Panc1 (cell line): Measurements from ENCODE around the gene SPO11. TPM values are rescaled to one million over a fixed set of nuclear protein-coding genes. Genes with fewer than 3 reads are reported as not detected.

Experiments used
- ATAC-seq: fragments of 200-7000 bp; cut with Tn5 transposase; 2 replicates; pipeline ENCODE4 v1.9.1; 2020; ENCODE audit warnings: mild to moderate bottlenecking, moderate library complexity
- BruUV-seq: library from RNA; stranded (reverse); fragments of 400-500 nt; replicated peaks from 2 replicates; lab custom pipeline; 2021; lab: Mats Ljungman, UMichigan
- CTCF ChIA-PET: fragments of 300-600 bp; sonication (Branson Sonifier 250); formaldehyde crosslinking; loops from one replicate; lab custom pipeline; 2022; ENCODE audit warnings: antibody characterized with exemption; lab: Charles Lee
- POLR2A ChIA-PET: fragments of 300-600 bp; sonication (Branson Sonifier 250); formaldehyde crosslinking; loops from one replicate; lab custom pipeline; 2022; ENCODE audit warnings: antibody characterized with exemption; lab: Charles Lee
- DNase-seq: peaks from one replicate; pipeline ENCODE4 v3.0.0-alpha.2; 2010; ENCODE audit warnings: low read depth, low spot score
- H3K27ac ChIP-seq: 2 replicates; pipeline ENCODE4 v1.5.1; 2011; ENCODE audit warnings: mild to moderate bottlenecking, low read length, inconsistent platforms
- H3K27me3 ChIP-seq: fragments of 200-500 bp; sonication (Bioruptor generic); 2 replicates; pipeline ENCODE4 v1.6.0; 2014; ENCODE audit warnings: low read length, inconsistent platforms; ENCODE audit not compliant: control insufficient read depth, insufficient read depth
- H3K36me3 ChIP-seq: fragments of 200-500 bp; sonication (Bioruptor generic); 2 replicates; pipeline ENCODE4 v1.5.1; 2014; ENCODE audit warnings: inconsistent platforms, mild to moderate bottlenecking, low read length, moderate library complexity; ENCODE audit not compliant: control insufficient read depth, insufficient read depth
- H3K4me1 ChIP-seq: 2 replicates; pipeline ENCODE4 v1.5.1; 2011; ENCODE audit warnings: inconsistent platforms, mild to moderate bottlenecking, low read length, moderate library complexity; ENCODE audit not compliant: control insufficient read depth, insufficient read depth
- H3K4me3 ChIP-seq, 2 experiments: 2 replicates each; pipeline ENCODE4 v1.5.1; 2011 to 2012; ENCODE audit warnings: low read depth in 2 of 2, low read length in 2 of 2, mild to moderate bottlenecking in 2 of 2, inconsistent platforms in 1 of 2, moderate library complexity in 1 of 2
- H3K9me3 ChIP-seq: fragments of 200-500 bp; sonication (Bioruptor generic); 2 replicates; pipeline ENCODE4 v1.5.1; 2014; ENCODE audit warnings: low read depth, mild to moderate bottlenecking, inconsistent platforms, low read length, moderate library complexity; ENCODE audit not compliant: control insufficient read depth, insufficient read depth
- POLR2AphosphoS5 ChIP-seq: IDR thresholded peaks from 2 replicates; pipeline ENCODE4 v1.6.1; 2012; ENCODE audit warnings: mild to moderate bottlenecking, low read depth, low read length, moderate library complexity
- SIN3A ChIP-seq: IDR thresholded peaks from 2 replicates; pipeline ENCODE4 v1.6.1; 2012; ENCODE audit warnings: low read depth, mild to moderate bottlenecking, low read length, moderate library complexity, borderline replicate concordance; ENCODE audit not compliant: insufficient read depth
- TCF7L2 ChIP-seq: IDR thresholded peaks from 2 replicates; pipeline ENCODE4 v1.6.1; 2011; ENCODE audit warnings: mild to moderate bottlenecking, low read depth, low read length, inconsistent platforms
- in situ Hi-C: cut with HindIII; loops from 2 replicates; pipeline ENCODE4 v1.10.0; 2016; ENCODE audit warnings: low sequenced_read_pairs, low pct_unique_long_range_greater_than_20kb
- intact Hi-C: fragments of 100-400 bp; cut with micrococcal nuclease; formaldehyde crosslinking; loops from one replicate; pipeline ENCODE4 v1.10.0; 2022; ENCODE audit not compliant: unreplicated experiment
- total RNA-seq: library from RNA; stranded (reverse); gene quantifications from one replicate; pipeline ENCODE4 v1.2.1, GENCODE V29; 2021; ENCODE audit not compliant: unreplicated experiment
- TF ChIP-seq, protein P1 (sequence below): fragments of 450-650 bp; IDR thresholded peaks from 2 replicates; pipeline ENCODE4 v1.5.1; 2017; ENCODE audit warnings: mild to moderate bottlenecking
- TF ChIP-seq, protein P2 (sequence below), 2 experiments: IDR thresholded peaks; 2 replicates each; pipeline ENCODE4 v1.6.1; 2011 to 2012; ENCODE audit warnings: low read depth in 2 of 2, control low read depth in 1 of 2, low read length in 1 of 2, mild to moderate bottlenecking in 1 of 2, moderate library complexity in 1 of 2; ENCODE audit not compliant: insufficient read depth in 1 of 2

SPO11 gene
- total RNA-seq, 1 experiment from 2014 or later: not detected

DNA sequence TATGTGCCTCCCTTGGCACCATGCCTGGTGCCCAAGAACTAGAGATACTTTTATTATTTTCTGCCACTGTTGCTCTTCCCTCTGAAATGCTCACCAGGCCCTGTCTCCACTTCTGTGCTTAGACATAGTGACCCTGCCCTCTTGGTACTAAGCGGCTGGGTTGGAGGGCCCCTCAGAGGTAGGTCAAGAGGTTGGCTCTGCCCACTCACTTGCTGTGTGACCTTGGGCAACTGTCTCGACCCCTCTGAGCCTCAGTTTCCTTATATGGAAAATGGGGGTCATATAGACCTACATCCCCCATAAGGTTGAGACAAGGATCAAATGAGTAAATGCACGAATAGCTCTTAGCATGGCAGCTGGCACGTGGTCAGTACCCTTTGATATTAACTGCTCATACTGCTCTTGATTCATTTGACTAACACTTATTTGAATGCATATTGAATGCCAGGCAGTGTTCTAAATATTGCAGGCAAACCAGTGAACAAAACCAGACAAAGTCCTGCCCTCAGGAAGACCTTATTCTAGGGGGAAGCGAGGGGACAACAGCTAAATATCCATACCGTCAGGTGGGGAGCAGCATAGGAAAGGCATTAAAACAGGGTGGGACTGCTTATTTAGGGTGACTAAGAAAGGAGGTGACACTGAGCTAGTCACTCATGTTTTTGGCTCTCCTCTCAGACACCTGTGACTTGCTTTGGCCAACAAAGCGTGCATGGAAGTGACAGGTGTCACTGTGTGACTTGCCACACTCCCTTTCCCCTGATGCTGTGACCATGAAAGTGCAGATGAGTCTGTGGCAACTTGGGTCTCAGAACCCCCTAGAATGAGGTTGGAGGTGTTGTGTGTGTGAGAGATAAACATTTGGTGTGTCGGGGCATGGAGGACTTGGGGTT, 14.3 kb upstream of the SPO11 start:
- DNase-seq (no peak), ATAC-seq (no peak)
- TF ChIP-seq TCF7L2 (no peak), SIN3A (no peak), POLR2AphosphoS5 (no peak)
- TF ChIP-seq, protein P1, sequence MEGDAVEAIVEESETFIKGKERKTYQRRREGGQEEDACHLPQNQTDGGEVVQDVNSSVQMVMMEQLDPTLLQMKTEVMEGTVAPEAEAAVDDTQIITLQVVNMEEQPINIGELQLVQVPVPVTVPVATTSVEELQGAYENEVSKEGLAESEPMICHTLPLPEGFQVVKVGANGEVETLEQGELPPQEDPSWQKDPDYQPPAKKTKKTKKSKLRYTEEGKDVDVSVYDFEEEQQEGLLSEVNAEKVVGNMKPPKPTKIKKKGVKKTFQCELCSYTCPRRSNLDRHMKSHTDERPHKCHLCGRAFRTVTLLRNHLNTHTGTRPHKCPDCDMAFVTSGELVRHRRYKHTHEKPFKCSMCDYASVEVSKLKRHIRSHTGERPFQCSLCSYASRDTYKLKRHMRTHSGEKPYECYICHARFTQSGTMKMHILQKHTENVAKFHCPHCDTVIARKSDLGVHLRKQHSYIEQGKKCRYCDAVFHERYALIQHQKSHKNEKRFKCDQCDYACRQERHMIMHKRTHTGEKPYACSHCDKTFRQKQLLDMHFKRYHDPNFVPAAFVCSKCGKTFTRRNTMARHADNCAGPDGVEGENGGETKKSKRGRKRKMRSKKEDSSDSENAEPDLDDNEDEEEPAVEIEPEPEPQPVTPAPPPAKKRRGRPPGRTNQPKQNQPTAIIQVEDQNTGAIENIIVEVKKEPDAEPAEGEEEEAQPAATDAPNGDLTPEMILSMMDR: no peak
- TF ChIP-seq, protein P2, sequence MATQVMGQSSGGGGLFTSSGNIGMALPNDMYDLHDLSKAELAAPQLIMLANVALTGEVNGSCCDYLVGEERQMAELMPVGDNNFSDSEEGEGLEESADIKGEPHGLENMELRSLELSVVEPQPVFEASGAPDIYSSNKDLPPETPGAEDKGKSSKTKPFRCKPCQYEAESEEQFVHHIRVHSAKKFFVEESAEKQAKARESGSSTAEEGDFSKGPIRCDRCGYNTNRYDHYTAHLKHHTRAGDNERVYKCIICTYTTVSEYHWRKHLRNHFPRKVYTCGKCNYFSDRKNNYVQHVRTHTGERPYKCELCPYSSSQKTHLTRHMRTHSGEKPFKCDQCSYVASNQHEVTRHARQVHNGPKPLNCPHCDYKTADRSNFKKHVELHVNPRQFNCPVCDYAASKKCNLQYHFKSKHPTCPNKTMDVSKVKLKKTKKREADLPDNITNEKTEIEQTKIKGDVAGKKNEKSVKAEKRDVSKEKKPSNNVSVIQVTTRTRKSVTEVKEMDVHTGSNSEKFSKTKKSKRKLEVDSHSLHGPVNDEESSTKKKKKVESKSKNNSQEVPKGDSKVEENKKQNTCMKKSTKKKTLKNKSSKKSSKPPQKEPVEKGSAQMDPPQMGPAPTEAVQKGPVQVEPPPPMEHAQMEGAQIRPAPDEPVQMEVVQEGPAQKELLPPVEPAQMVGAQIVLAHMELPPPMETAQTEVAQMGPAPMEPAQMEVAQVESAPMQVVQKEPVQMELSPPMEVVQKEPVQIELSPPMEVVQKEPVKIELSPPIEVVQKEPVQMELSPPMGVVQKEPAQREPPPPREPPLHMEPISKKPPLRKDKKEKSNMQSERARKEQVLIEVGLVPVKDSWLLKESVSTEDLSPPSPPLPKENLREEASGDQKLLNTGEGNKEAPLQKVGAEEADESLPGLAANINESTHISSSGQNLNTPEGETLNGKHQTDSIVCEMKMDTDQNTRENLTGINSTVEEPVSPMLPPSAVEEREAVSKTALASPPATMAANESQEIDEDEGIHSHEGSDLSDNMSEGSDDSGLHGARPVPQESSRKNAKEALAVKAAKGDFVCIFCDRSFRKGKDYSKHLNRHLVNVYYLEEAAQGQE (IDR thresholded peaks at IDR 0.05; ENCODE audit: insufficient read depth in 1 of 2, low read depth in 2 of 2, low read length in 1 of 2): no peak
- intact Hi-C loops: no loop called here
- Histone ChIP-seq H3K27ac (no peak overlapping the region), H3K9me3 (no peaks in the 10 kb centered on the region), H3K27me3 (peaks cover 16% of the 10 kb centered on the region), H3K4me1 (no peaks in the 10 kb centered on the region), H3K36me3 (no peaks in the 10 kb centered on the region), H3K4me3 (no peak overlapping the region)
- in situ Hi-C loops: no loop called here
- no TSS peak for BruUV-seq
- POLR2A ChIA-PET: no interaction called here
- CTCF ChIA-PET: no interaction called here

DNA sequence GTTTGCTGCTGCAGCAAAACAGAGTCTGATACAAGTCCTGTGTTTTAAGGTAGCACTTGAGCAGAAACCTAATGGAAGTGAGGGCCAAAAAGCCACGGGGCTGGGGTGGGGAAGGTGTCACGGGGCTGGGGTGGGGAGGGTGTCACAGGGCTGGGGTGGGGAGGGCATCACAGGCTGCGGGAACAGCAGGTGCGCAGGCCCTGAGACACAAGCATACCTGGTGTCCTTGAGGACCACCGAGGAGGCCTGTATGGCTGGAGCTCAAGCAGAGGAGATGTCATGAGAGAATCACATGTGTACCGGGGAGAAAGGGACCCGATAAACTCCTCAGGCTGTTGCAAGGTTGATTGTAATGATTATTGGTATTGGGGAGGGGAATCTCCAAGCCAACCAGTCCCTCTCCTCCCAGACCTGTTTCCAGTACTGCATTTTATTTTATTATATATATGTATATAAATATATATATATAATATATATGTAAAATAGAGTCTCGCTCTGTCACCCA, 13.6 kb upstream of the SPO11 start:
- in situ Hi-C loops: no loop called here
- no peaks in the 10 kb centered on the region for H3K36me3 ChIP-seq
- peaks cover 15% of the 10 kb centered on the region for H3K27me3 ChIP-seq
- DNase-seq: no peak
- ChIA-PET POLR2A (no interaction called here), CTCF (no interaction called here)
- no peaks in the 10 kb centered on the region for H3K4me1 ChIP-seq
- H3K27ac ChIP-seq: no peak overlapping the region
- no peak overlapping the region for H3K4me3 ChIP-seq
- ATAC-seq: no peak
- no peak for TF ChIP-seq SIN3A
- no peak for TF ChIP-seq TCF7L2
- no peak for TF ChIP-seq POLR2AphosphoS5
- TF ChIP-seq, protein P1: no peak
- TF ChIP-seq, protein P2 (IDR thresholded peaks at IDR 0.05; ENCODE audit: insufficient read depth in 1 of 2, low read depth in 2 of 2, low read length in 1 of 2): no peak
- intact Hi-C loops: no loop called here
- no peaks in the 10 kb centered on the region for H3K9me3 ChIP-seq
- no TSS peak for BruUV-seq
